HG03159 (cell line): ENCODE results near the gene TMA7B.

ENCODE experiments used
- ATAC-seq: cut with Tn5 transposase; IDR thresholded peaks from one replicate; pipeline ENCODE4 v1.9.1; 2021; ENCODE audit warnings: mild to moderate bottlenecking, moderate library complexity; ENCODE audit not compliant: unreplicated experiment

TMA7B gene

DNA sequence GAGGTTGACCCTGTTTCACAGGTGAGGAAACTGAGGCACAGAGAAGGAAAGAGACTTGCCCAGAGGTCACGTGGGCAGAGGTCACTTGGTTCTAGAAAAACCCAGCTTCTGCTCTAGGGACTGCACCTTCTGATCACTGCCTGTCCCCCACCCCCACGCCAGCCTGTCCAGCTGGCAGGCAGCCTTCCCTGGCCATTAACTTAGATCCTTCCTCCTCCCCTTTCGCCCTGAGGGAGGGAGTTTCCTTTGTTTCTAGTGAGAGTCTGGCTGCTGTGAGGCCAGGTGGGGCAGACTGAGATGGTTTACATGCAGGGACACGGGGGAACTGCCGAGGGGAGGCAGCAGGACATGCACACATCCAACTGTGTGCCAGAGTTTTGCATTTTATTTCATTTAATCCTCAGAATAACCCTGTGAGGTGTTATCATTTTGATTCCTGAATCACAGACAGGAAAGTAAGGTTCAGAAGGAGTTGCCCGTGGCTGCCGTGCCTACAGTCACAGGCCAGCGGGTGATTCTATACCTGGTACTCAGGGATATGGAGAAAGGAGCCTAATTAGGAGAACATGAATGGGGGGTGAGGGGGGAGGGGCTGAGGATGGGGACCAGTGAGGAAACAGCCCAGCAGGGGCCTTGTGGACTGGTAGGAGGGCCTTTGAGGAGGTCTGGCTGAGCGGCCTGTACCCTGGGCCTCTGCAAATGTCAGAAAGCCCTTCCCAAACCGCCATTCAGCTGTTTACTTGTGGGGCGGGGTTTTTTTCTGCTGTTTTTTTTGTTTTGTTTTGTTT, 37.9 kb downstream of the TMA7B start:
- no peak for ATAC-seq

DNA sequence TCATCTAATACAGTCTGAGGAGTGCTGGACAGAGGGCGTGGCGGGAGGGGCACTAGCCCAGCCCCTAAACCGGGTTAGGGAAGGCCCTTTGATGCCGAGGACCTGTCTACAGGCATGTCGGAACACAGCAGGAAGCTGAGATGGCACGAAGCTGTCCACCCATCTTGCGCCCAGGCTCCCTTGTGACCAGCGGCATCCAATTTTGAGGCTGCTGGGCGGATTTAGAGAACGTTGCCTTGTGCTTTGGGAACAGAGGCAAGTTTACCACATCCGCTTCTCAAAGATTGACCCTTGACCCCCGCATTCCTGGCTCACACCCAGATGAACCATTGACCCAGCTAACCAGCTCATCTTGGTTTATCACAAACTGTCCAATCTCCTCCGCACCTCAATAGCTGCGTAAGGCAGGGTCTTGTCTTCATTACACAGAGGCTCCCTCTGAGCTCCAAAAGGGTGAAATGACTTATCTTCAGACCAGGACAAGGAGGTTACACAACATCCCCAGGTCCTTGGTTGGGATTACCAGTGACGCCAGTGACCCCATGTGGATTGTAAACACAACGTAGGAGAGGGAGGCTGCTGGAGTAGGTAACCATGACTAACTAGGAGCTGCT, 39.1 kb downstream of the TMA7B start:
- ATAC-seq, result no peak

DNA sequence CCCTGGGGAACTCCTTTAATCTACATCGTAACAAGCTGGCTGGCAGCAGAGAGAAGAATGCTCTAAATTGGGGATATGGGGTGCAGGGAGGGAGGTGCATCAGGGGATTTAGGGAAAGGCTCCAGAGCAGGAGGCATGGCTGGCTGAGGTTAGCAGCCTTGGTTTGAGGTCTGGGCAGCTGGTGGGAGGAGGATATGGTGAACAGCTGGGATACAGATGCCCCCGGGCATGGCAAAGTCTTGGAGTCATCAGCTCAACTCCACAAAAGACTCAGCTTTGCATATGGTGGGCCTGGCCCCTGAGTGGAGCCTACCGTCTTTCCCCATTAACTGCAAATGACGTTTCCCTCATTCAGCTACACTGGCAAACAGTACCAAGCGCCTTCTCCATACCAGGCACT, 40.0 kb downstream of the TMA7B start:
- ATAC-seq, result no peak

DNA sequence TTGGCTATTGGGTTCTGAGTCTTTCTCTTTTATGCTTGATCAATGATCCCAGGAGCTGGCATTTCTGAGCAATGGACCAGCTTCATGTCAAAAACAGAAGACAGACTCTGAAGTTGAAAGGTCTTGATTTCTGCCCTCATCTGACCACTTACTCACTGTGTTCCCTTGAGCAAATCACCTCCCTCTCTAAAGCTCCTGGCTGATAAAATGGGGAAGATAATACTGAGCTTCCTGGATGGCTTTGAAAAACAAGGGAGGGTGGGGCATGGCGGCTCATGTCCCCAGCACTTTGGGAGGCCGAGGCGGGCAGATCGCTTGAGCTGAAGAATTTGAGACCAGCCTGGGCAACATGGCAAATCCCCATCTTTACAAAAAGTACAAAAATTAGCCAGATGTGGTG, 40.9 kb downstream of the TMA7B start:
- no peak for ATAC-seq

DNA sequence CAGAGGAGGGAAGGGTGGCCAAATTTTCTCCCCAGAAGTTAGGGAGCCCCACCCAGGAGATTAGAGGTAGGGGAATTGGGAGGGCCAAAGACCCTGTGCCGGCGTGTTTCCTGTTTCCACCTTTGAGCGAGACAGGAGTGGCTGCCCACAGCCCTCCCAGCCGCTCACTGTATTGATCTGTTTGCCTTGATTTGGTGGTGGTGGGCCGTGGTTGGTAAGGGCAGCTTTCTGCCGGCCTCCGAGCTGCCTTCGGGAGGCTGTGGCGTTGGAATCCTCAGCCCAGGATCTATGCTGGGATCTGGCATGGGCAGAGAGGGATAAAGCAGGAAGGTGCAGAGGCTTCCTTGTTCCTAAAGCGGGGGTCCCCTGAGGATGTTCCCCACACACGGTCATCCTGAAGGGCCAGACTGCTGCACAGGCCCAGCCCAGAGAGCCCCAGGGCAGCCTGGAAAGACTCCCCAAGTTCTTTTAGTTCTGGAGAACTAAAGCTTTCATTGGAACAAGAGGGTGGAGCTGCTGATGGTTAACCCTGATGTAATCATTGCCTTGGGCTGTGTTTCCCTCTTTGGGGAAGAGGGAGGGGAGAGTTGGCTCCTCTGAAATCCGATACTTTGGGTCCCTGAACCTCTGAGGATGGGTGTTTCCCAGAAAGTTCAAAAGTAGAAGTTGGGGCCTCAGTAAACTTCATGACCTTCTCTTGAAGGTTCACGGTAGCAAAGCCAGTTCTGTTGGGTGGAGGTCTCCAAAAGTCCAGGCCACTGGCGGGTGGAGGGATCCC, 41.8 kb downstream of the TMA7B start:
- ATAC-seq, result no peak

DNA sequence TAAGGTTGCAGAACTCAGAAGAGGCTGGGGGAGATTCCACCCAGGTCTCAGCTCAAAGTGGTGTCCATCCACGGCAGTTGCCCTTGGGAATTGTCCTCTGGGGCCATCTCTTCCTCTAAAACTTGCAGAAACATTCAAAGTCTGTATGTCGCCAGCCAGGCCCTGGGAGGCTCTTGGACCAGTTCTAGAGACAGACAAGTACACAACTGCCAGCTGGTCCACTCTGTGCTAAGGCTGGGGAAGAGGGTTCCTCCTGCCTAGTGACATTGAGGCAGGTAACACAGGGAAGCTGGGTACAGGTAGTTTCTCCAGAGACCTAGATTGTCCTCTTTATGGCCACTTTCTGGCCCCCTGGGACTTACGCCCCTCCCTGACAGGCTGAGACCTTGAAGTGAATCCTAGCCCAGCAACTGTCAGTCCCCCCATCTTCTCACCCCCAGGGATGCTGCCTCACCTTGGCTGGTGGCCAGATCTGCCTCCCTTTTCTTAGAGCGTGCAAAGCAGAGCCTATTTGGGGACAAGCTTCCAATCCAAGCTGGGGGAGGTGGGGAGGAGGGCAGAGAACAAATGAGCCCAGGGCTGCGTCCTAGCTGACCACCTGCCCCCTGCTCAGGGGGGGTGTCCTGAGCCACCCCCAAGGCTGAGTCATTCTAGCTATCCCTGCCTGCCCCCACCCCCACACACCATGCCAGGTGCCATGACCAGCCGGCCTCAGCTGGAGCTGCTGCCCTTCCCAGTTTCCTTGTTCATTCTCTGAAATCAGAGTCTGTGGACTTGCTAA, 42.9 kb downstream of the TMA7B start:
- ATAC-seq, result no peak

DNA sequence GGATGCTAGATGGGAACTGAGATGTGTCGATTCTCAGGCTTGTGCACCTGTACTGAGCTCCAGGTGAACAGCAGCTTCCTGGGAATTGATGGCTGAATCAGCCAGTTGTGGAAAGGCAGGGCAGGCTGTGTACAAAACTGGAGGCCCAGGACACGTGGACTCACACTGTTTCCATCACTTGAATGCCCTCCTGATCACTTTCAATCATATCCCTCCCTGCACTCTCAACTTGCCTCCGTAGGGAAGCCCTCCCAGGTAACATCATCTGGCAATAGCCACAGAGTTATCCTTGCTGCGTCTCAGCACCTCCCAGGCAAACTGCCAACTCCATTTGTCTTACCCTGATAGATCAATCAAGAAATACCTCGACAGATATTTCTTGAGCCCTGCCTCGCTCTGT, 44.6 kb downstream of the TMA7B start:
- no peak for ATAC-seq

DNA sequence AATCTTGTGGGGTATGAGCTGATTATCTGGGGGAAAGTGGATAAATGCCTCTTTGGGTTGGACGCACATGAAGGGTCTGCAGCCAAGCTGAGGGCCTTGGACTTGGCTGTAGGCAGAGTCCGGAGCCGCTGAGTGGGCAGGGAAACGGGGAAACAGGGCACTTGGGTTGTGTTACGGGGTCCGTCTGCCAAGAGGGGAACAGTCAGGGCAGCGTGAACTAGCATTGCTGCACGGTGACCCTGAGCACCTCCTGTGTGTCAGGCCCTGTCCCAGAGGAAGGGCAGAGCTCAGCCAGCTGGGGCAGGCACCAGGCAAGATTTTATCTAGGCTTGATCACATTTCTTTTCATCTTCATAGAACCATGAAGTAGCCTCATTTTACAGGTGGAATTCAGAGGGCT, 46.4 kb downstream of the TMA7B start:
- ATAC-seq, result no peak

DNA sequence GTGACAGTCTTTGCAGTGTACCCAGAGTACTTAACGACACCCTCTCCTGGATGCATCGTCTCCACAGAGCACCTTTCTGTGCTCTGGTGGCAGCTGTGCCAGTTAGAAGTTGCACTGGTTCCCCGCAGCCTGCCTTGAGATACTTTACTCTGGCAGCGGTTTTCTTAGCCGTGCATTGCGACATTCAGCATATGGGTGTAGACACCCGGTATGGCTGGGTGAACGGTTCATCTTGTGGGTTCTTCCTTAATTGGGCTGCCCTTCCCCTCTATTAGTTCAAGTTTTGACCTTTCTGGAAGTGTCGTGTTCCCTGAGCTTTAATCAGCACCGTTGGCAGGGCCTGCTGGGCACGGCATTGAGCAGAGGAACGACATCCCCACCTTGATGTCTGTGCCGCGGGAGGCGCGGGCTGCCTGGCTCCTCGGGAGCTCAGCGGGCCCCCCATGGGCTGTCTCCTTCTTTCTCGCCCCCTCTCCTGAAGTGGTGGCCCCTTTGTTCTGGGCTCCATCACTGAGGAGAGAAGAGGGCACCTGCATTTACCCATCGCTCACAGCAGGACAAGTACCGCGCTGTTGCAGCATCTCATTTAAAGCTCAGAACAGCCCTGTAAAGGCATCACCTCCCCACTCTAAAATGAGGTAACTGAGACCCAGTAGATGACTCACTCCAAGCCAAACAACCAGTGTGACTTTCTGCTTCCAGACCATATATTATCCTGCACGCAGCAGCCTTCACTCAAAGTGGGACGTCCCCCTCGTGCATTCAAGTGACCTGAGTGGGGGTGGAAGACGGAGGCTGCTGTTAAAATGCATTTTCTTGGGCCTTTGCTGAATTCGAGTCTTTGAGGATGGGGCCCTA, 47.9 kb downstream of the TMA7B start:
- no peak for ATAC-seq

DNA sequence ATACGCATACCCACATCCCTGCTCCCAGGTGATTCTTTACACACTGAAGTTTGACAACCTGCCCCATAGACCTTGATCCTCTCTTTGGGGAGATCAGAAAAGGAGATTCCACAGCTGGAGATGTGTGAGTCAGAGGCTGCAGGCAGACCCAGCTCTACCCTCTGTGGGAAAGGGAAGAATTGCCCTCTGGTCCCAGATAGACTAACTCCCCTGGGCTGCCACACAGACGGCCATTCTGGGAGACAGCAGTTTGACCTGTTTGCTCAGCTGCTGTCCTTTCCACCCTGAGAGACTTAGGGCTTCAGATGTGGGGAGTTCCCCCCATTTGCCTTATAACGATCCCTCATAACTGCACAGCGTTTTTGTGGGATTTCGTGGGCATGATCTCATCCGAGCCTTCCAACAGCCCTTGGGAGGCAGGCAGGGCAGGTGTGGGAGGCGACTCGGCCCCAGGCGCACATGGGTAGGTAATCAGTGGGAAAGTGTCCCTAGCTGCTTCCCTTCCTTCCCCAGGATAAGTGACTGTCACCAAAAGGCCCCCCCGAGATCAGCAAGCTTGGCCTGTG, 48.6 kb downstream of the TMA7B start:
- no peak for ATAC-seq

DNA sequence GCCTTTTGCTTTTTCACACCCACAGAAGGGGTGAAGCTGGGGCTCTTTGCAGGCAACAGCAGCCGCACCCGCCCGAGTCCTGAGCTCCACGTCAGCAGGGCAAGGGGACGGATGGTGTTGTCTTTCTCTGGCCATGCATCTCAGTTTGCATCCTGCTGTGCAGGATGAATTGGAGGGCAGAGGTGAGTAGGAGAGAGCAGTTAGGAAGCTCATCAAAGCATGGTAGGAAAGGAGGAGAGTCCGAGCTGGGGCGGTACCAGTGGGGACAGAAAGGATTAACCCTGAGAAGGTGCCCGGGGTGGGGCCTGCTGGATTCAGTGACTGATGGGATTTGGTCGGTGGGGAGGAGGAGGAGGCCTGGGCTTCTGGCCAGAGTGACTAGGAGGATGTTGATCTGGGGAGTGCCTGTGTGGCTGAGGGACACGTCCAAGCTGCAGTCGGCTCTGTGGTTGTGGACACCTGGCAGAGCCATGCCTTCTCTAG, 49.1 kb downstream of the TMA7B start:
- no peak for ATAC-seq

DNA sequence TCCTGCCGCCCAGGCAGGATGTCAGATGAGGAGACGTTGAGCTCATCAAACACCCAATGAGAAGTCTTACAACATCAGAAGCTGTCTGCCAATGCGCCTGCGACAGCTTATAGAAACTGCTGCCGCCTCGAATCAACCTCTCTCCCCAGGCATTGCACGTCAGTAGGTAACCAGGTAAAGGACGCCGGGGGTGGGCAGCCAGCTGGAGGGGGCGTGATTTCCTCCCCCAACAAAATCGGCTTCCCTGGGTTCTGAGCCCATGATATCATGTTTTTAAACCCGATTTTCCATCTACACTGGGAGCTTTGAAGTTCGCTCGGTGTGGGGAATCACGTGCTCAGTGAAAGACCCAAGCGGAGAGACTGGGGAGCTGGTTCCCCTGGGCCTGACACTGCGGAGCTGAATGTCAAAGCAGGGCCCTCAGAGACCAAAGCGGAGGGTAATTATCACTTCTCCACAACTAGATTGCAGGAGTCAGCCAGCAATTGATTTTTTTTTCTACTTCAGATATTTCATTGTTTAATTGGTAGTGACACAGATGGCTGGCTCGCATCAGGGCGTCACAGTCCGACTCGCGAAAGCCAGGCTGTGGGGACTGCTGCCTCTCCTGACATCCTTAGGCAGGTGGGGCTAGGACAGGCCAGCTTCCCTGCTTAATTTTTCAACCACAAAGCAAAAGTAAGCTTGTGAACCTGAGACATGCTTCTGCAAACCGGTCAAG, 49.9 kb downstream of the TMA7B start:
- no peak for ATAC-seq

DNA sequence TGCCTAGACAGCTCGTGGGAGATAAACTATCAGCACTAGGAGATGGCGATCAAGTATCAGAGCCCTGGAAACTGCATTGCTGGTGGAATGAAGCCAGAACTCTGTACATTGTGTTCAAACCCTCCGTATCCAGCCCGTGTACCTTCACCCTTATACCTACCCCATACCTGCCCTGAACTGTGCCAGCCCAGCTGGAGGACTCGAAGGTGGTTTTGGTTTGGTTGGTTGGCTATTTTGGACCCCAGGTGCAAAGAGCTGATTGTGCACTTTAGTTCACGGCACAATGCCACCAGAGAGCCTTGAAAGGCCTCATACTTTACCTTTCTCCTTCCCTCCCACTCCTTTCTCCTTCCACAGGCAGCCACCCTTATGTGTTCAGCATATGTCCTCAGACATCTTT, 50.5 kb downstream of the TMA7B start:
- no peak for ATAC-seq
